Stimulated activated CD8-positive, alpha-beta memory T cell treated with anti-CD3 and anti-CD28 coated beads, Interleukin-7, amount 100 ng/mL, for 48 hours (primary cell): Measurements from ENCODE around the gene EPB41L4B.
"Not testable (repeated sequence)": the region's sequence is repeated elsewhere in the genome, so short reads cannot be mapped to it uniquely, and the experiment has no call there.

ENCODE experiments used
- DNase-seq, 2 donors: peaks; one replicate each; pipeline ENCODE4 v3.0.0-alpha.2; 2020; ENCODE audit warnings: low read depth in 1 of 2; ENCODE audit errors: extremely low read depth in 1 of 2

The EPB41L4B gene

GRCh38 chr9:109301012-109301411 is 19.8 kb downstream of the EPB41L4B start:
- no peak for DNase-seq

GRCh38 chr9:109299891-109300290 is 21.0 kb downstream of the EPB41L4B start:
- no peak for DNase-seq

- DNase-seq = no peak
Measured at GRCh38 chr9:109297899-109298298, 23.0 kb downstream of the EPB41L4B start.

- DNase-seq = no peak
Measured at GRCh38 chr9:109295221-109296130, 25.4 kb downstream of the EPB41L4B start.

DNA sequence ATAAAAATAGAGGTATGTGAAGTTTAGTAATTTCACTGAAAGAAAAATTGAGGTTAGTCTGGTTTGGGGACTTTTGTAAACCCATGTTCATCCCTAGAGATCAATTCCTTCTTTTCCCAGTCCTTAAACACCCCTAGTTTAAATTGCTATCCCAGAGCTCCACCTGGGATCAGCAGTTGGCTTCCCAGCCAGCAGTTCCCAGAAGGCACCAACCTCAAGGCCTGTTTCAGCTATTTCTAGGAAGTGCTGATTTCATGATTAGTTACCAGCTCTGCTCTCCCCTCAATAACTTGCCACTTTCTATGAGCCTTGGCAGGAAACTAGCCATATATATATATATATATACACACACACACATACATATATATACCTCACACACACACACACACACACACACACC is 30.5 kb downstream of the EPB41L4B start:
- no peak for DNase-seq

GRCh38 chr9:109289931-109290330 is 30.9 kb downstream of the EPB41L4B start:
- no peak for DNase-seq

GRCh38 chr9:109289186-109289585 is 31.7 kb downstream of the EPB41L4B start:
- no peak for DNase-seq

- DNase-seq = no peak
Measured at GRCh38 chr9:109286981-109287380, 33.9 kb downstream of the EPB41L4B start.

- DNase-seq = no peak
Measured at GRCh38 chr9:109286571-109286977, 34.3 kb downstream of the EPB41L4B start.

GRCh38 chr9:109283672-109284071 is 37.2 kb downstream of the EPB41L4B start:
- DNase-seq = not testable (repeated sequence)

DNA sequence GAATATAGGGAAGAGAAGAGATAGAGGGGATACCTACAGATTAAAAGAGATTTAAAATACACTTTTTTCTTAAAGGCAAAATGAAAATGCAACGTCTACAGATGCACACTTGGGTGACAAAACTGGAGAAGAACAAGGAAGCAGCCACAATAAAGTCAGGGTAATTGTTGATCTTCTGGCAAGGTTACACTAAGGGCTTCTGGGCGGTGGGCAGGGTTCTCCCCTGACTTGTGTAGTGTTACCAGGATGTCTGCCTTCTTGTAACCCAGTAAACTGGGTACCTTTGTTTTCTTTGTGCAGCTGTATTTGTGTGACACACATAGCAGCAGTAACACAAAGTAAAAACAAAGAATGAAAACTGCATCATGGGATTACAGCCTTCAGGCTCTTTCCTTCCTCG is 37.8 kb downstream of the EPB41L4B start:
- DNase-seq = no peak

- no peak for DNase-seq
Measured at GRCh38 chr9:109282302-109282701, 38.6 kb downstream of the EPB41L4B start.

DNA sequence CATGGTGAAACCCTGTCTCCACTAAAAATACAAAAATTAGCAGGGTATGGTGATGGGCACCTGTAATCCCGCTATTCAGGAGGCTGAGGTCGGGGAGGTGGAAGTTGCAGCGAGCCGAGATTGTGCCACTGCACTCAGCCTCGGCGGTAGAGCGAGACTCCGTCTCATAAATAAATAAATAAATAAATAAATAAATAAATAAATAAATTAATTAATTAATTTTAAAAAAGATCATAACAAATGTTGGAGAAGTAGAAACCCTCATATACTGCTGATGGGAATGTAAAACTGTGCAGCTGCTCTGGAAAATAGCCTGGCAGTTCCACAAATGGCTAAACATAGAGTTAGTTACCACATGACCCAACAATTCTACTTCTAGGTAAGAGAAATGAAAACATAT is 39.3 kb downstream of the EPB41L4B start:
- DNase-seq = no peak

- DNase-seq = no peak
Measured at GRCh38 chr9:109278848-109279247, 42.0 kb downstream of the EPB41L4B start.

DNA sequence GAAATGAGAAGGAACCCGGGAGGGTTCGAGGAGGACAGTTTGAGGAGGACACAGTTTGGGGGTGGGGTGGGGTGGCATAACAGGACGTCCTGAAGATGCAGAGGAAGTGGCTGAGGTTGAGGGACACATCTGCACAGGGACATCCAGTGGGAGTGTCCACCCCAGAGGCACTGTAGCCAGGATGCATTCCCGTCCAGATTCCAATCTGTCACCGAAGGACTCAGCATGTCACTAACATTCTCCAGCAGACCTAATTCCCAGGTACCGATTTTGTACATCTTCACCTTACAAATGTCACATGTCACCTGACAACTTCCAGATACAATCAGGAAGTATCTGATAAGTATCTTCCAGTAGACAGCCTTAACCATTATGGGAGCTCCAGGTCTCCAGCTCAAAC is 42.6 kb downstream of the EPB41L4B start:
- DNase-seq = no peak

GRCh38 chr9:109277451-109277850 is 43.4 kb downstream of the EPB41L4B start:
- no peak for DNase-seq

DNA sequence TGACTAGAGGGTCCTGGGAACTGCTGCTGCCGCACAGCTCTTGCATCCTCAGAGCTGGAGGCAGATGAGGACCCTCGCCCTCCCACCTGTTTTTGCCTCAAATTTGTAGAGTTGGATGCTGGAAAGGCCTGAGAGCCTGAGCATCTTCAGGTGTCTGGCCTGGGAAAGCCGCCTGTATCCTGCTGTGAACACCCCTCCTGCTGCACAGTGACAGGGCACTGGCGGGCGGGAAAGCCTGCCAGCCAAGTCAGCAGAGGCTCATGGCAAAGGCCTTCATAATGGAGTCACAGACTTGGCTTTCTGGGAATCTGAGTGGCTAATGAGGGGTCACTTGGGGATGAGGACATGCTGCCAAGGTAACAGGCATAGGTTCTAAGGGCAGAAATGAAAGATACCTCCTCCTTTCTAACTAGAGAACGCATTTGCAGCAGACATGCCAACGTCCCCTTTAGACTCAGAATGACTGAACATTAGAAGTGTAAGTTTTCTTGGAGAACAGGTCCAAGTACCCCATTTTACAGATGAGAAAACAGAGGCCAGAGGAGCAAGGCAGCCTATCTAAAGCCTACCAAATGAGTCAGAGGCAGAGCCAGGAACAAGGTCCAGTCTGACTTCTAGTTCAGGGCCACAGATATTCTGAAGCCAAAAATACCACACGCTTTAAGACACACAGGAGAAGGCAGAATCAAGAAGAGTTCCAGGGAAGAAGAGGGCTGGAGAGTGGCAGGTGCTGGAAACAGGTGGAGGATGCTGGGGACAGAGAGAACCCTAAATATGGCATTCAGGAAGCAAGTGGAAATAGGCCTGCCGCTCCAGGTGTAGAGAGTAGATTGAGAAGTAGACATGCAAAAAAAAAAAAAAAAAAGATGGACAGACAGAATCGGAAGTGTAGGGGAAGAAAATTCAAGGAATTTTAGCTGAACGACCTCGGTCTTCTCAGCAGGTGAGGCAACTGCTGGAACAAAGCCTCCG is 44.1 kb downstream of the EPB41L4B start:
- DNase-seq = no peak

DNA sequence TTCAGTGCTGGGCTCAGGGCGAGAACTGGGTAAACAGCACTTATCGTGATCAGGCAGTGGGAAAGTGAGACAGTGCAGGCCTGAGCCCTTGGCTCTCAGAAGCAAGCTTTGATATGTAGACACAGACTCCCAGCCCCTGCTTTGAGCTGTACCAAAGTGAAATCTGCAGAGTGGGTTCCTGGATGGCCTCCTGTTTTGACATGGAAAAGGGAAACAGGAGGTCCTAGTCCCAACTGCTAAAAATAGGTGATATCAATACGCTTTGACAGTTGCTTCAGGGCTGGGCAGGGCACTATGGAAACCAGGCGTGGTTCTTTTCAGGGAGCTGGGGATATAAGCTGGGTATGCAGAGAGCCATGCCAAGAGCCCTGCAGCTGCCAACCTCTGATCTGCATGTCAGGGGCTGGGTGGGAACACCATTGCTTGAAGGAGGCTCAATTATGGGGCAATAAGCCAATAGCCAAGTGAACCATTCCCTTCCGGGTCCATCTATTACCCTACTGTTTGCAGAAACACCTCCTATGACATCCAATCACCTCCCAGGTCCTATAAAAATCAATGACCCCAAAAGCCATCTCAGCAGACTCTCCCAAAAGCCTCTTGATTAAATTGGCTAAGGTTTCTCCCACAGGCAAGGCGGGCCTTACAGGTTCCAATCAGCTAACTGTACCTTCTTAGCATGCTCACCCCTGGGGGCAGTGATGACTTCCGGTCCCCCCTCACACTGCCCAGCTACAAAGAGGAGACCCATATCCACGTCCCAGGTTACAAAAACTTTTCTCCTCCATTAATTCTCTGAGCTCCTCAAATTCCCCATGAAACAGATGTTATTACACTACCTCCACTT is 45.8 kb downstream of the EPB41L4B start:
- DNase-seq = no peak

DNA sequence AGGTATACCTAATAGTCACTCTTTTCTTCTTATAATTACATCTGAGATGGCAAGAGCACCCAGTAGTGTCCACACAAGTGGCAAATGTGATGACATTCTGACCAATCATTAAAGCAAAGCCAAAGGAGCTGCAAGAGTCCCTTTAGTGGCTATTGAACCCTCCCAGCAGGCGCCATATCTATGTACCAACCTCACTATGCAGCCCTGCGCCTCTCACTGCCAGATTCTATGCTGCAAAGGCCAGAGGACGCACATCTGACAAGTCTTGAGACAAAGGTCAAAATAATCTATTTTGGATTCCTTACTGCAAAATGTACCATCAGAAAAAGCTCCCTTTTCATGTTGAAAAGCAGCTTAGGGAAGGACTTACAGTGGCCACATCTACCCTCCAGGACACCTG is 47.0 kb downstream of the EPB41L4B start:
- no peak for DNase-seq

DNA sequence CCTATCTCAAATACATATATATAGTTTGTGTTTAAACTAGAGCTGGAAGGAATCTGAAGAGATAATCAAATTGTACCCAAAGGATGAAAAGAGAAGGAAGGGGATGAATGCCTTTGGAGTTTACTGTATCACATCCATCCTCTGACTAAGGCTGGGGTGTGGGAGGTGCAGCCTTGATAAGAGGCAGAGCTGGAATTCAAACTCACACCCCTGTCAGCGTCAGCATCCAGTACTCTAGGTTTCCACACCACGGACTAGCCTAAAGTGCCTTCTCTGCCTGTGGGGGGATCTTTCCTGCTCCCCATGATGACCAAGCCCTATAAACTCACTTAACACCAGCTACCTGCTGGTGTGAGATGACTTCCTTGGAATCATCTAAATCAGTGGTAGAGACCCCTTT is 48.1 kb downstream of the EPB41L4B start:
- DNase-seq = no peak

GRCh38 chr9:109272045-109272444 is 48.8 kb downstream of the EPB41L4B start:
- no peak for DNase-seq
